Gastroesophageal sphincter (tissue), 3 donors: ENCODE results near the gene TP53BP1.

Source experiments
- CTCF ChIP-seq, 4 experiments: fragments of 200-600 bp in 2 of 4; fragments of 450-650 bp in 2 of 4; sonication (generic) in 1 of 4; IDR thresholded peaks; one replicate each; pipeline ENCODE4 v1.5.1; 2017 to 2019; ENCODE audit warnings: antibody characterized with exemption in 4 of 4, mild to moderate bottlenecking in 2 of 4, moderate library complexity in 2 of 4
- POLR2A ChIP-seq, 2 donors: fragments of 450-650 bp; IDR thresholded peaks; one replicate each; pipeline ENCODE4 v1.6.1; 2017; ENCODE audit warnings: antibody characterized with exemption in 2 of 2, mild to moderate bottlenecking in 2 of 2, moderate library complexity in 1 of 2

DNA sequence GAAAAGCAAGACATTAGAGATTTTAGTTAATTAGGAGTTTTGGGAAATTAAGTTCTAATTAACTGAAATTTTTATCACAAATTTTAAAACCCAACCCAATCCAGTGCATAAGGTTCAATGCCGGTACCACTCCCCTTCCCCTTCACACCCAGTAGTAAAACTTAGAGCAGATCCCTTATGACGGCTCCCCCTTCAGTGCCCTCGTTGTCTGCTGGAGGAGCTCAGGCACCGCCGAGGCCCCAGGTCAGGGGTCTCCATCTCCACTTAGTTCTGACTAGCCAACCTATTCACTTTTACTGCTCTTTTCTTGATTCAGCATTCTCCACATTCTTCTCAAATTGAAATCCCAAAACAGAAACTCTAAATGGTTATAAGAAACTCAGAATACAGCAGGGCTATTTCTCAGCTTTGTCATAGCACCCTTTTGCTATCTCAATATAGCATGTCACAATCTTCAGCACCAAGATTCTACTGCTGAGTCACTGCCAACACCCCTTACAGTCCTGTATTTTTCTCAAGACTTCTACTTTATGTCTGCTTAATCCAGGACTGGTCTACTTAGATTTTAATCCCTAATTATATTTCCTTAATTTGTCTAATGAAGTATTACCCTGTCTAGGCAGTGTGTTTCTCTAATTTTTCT, 82.3 kb downstream of the TP53BP1 start:
- TF ChIP-seq CTCF (IDR thresholded peaks at IDR 0.05) (no peak), POLR2A (IDR thresholded peaks at IDR 0.05) (no peak)
